ENCODE measurements around the gene FGF12.
A peak's percentile ranks its signal among the peaks of the same experiment; 100 is the strongest.

Gene FGF12

GRCh38 chr3:192331749-192332385, 395.5 kb downstream of the FGF12 start:
- DNase-seq, result no peak

DNA sequence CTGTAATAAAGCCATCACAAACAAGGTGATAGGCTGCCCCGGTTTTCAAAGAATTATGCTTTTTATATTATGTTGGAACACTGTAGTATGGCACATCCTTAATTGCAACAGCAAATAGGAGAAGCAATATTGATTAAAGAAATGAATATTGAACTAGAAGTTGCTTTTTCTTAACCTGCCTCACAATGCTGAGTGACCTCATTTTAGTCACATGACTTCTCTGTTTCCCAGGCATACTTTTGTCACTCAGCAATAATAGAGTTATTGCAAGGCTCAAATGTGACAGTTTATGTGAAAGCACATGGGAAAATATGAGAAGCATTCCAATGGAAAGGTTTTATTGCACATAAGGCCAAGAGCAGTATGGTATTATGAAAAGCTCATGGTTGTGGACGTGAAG, 400.7 kb downstream of the FGF12 start:
- DNase-seq, result no peak

- no peak for DNase-seq
Observed at GRCh38 chr3:192317564-192317963, 409.8 kb downstream of the FGF12 start.

DNA sequence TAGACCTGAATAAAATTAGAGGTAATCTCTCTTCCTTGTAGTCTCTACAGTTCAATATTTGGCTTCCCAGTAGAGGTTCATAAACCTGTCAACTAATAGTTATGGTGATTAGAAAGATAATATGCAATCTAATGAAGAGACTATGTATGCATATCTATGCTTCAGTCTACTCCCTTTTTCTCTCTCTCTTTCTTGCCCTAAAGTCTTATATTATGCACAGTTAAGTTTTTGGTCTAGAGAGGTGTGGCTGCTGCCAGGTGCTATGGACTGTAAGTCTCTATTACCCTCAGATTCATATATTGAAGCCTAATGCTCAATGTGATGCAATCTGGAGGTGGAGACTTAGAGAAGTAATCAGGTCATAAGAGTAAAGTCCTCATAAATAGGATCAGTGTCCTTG, 413.7 kb downstream of the FGF12 start:
- DNase-seq, result no peak

DNA sequence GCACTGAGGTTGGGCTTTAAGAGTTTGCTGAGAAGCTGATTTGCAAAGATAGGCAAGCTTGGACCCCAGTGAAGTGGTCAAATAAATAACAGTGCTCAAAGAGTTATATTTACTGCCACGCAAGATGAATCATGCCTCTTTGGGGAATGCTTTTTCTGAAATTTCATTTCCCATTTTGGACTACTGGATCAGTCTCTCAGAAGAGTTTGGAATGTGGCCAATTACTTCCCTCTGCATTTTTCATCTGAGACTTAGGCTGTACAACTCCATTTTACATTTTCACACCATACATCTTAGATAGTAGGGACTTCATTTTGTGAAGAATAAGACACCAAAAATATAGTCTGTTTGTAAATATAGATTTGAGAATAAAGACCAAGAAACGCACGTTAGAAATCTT, 419.7 kb downstream of the FGF12 start:
- no peak for DNase-seq

GRCh38 chr3:192303235-192303634, 424.1 kb downstream of the FGF12 start:
- DNase-seq, result no peak

- DNase-seq, result no peak
Observed at GRCh38 chr3:192302721-192303120, 424.6 kb downstream of the FGF12 start.

DNA sequence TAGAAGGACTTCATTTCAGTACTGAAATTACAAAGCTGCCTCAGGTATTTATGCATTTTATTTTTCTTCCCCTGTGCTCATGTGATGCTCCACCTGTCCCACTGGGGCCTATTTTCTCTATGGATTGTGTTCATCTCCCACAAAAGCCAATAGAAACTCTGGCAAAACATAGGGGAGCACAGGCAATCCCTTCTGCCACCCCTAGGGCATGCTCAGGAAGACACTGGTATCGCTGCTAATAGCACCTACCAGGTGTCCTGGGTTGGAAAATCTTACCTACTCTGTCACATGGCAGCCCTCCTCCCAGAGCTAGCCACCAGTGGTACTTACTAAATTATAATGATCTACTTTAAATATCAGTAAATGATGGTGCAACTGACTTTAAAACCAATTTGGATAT, 427.4 kb downstream of the FGF12 start:
- DNase-seq, result no peak

- DNase-seq, result no peak
Observed at GRCh38 chr3:192296845-192297244, 430.5 kb downstream of the FGF12 start.

DNA sequence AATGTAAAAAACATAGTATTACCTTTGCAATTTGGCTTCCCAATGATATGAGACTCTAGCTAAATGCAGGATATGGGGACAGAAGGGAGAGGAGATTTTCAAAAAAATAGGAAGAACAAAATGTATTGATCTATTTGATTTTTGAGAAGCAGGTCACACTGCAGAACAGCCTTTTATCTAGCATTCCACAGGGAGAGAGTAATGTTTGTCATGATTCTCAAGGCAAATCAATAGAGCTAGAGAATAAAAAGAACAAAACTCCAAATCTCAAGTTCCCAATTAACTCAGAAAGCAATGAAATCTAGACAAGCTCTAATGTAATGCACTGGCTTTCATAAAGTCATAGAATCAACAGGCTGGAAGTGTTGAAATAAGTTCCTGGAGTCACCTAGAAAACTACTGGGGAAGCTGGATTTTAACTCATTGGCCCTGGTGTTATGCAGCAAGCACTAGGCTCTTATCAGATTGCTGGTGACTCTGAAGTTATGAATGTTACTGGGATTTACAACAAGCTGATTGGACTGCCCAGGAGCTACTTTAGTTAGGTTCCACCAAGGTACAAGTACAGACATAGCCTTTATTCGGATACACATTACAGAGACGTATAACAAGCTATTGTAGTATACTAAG, 442.8 kb downstream of the FGF12 start:
- DNase-seq, result no peak

GRCh38 chr3:192281207-192281880, 446.0 kb downstream of the FGF12 start:
- no peak for DNase-seq

DNA sequence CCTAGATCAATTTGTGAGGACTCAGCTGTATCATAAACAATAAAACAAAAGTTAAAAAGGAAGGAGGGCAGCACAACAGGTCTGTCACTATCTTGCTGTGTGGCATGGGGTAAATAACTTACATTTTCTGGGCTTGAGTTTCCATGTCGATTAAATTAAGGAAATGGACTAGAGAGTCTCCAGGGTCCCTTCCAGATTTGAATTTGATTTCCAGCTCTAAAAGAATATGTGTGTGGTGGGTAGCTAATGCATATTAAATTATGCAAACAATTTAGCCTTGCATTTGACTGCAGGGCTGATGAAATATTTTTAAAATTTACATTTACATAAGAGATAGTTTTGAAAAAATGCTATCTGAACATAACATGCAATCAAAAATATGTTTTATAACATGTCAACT, 447.7 kb downstream of the FGF12 start:
- no peak for DNase-seq

DNA sequence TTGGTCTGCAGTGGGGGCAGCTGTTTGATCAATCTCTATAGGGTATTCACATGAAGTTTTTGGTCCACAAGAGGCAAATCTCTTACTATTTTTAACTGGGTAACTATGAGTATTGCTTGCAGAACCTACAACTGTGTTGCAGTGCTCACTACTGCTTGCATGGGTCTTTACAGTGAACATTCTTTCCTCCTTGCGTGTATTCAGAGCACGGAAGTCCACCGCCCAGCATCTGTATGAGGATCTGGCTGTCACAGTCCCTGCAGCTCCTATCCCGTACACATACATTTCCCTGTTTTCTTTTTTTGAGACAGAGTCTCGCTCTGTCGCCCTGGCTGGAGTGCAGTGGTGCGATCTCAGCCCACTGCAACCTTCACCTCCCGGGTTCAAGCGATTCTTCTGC, 449.9 kb downstream of the FGF12 start:
- DNase-seq, result no peak

DNA sequence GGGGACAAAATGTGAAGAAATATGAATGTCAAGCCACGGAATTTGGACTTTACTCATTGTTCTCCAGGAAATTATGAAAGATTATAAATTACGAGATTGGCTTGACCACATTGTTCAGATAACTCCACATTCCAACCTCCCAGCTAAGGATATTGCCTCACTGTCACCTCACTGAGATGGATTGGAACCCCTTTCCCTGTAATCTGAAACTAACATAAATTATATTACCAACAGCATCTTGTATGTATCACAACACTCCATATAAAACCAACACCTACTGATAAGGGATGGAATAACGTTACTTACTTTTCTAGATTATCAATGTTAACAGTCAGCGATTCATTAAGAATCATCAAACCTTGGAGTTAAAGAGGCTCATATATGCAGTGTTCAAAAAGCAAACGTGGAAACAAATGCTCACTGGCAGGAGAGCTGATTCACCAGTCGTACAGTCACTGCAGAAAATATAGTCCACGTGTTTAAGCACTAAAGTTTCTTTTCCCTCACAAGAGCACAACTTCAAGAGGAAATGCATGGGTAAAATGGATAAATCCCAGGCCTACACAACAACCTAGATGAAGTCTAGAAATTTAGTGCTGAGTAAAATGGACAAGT, 451.5 kb downstream of the FGF12 start:
- no peak for DNase-seq

- peak; percentile 53 for DNase-seq
Observed at GRCh38 chr3:192273697-192274010, 453.7 kb downstream of the FGF12 start.

GRCh38 chr3:192273001-192273696, 454.2 kb downstream of the FGF12 start:
- DNase-seq, result no peak

- DNase-seq, result no peak
Observed at GRCh38 chr3:192262001-192262400, 465.3 kb downstream of the FGF12 start.

DNA sequence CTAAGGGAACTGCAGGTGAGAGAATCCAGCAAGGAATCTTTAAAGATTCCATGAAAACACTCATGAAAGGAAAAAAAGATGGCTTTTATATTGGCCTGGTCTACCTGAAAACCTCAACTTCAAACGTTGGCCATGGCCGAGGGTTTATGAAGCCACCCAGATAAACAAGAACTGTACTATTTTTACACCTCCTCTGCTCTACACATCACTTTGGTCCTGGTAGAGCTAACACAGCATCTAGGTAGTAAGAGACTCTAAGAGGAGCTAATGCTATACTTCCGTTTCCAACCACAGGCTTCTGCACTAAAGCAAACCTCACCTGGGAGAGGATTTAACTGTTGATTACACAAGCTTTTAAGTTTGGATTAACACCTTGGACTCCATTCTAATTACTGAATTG, 466.2 kb downstream of the FGF12 start:
- DNase-seq, result no peak

GRCh38 chr3:192260116-192261010, 467.0 kb downstream of the FGF12 start:
- DNase-seq, result no peak

DNA sequence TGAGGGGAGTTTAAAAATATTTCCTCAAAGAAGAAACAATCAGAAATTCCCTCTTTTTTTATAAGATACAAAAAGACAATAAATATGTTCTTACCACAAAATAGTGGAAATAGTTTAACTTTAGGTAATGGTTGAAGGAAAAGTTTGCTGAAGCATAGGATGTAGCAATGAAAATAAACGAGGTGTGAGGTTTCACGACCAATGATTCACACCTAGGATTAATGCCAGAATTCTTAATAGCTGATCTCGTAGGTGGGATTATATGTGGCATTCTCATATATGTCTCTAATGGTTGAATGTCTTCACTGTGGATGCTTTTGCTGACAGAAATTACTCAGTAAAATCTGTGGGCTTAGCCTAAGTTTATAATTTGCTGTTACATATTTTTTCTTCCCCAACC, 467.7 kb downstream of the FGF12 start:
- no peak for DNase-seq

- DNase-seq, result no peak
Observed at GRCh38 chr3:192258721-192259120, 468.6 kb downstream of the FGF12 start.

DNA sequence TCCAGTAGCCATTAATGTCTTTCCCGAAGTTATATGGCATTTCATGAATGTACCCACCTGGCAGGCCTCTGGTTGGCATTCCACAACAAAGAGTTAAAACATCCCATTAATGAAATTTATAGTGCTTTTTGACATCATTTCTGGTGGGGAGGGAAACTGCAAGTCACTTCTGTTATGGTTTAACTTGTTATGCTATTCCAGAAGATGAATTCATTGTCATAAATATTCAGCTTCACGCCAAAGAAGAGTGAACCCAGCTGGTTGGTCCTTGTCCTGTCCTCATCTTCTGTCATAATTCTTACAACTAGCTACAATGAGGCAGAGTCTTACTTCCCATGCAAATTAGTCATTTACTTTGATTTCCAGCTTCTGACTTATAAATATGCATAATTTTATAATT, 471.5 kb downstream of the FGF12 start:
- no peak for DNase-seq
